Gastrocnemius medialis (tissue), 4 donors: ENCODE data around the gene PAQR8. TPM values are rescaled to one million over a fixed set of nuclear protein-coding genes. Genes with fewer than 3 reads are reported as not detected.
A peak's percentile ranks its signal among the peaks of the same experiment; 100 is the strongest.
"Not testable (repeated sequence)": the region's sequence is repeated elsewhere in the genome, so short reads cannot be mapped to it uniquely, and the experiment has no call there.

ENCODE experiments used
- ATAC-seq, 2 donors: fragments of 150-250 bp; one replicate each; pipeline ENCODE4 v1.9.1; 2016
- DNase-seq, 2 donors: peaks; one replicate each; pipeline ENCODE4 v3.0.0-alpha.2; 2019
- H3K27ac ChIP-seq, 4 donors: fragments of 200-600 bp; sonication (generic); 1 replicate in 1 of 4; 2 replicates in 3 of 4; pipeline ENCODE4 v1.5.1; 2016 to 2018; ENCODE audit warnings: mild to moderate bottlenecking in 2 of 4, moderate library complexity in 1 of 4
- H3K27me3 ChIP-seq, 3 donors: fragments of 200-600 bp; sonication (generic) in 2 of 3; 1 replicate in 1 of 3; 2 replicates in 2 of 3; pipeline versions ENCODE4 v1.5.1 to v1.6.0; 2016 to 2019; ENCODE audit warnings: mild to moderate bottlenecking in 1 of 3, moderate library complexity in 1 of 3
- H3K36me3 ChIP-seq, 2 donors: fragments of 200-600 bp; sonication (generic) in 1 of 2; one replicate each; pipeline ENCODE4 v1.5.1; 2017 to 2018
- H3K4me1 ChIP-seq, 2 donors: fragments of 200-600 bp; sonication (generic) in 1 of 2; one replicate each; pipeline ENCODE4 v1.5.1; 2016 to 2017; ENCODE audit warnings: mild to moderate bottlenecking in 2 of 2
- H3K4me3 ChIP-seq, 4 donors: fragments of 200-600 bp; sonication (generic) in 3 of 4; 1 replicate in 1 of 4; 2 replicates in 3 of 4; pipeline ENCODE4 v1.5.1; 2016 to 2019; ENCODE audit warnings: mild to moderate bottlenecking in 2 of 4
- H3K9me3 ChIP-seq, 3 donors: fragments of 200-600 bp; sonication (generic) in 2 of 3; 1 replicate in 1 of 3; 2 replicates in 2 of 3; pipeline ENCODE4 v1.5.1; 2016 to 2019
- CTCF ChIP-seq, 5 experiments: fragments of 450-650 bp in 3 of 5; fragments of 200-600 bp in 2 of 5; sonication (generic) in 2 of 5; IDR thresholded peaks in 4 of 5; conservative IDR thresholded peaks in 1 of 5; 1 replicate in 4 of 5; 2 replicates in 1 of 5; pipeline ENCODE4 v1.5.1; 2016 to 2019; ENCODE audit warnings: antibody characterized with exemption in 5 of 5, mild to moderate bottlenecking in 3 of 5, moderate library complexity in 3 of 5
- POLR2A ChIP-seq, 2 donors: fragments of 450-650 bp; IDR thresholded peaks; one replicate each; pipeline ENCODE4 v1.6.1; 2017; ENCODE audit warnings: antibody characterized with exemption in 2 of 2, mild to moderate bottlenecking in 2 of 2, moderate library complexity in 2 of 2
- in situ Hi-C, 4 donors: fragments of 200-750 bp; cut with MboI; loops; one replicate each; pipeline versions ENCODE4 v1.15.0 to v1.8.0; 2017; ENCODE audit warnings: low sequenced_read_pairs in 4 of 4
- intact Hi-C: fragments of 100-400 bp; cut with DNase I; formaldehyde crosslinking; loops from one replicate; pipeline ENCODE4 v1.15.1; 2023; ENCODE audit warnings: low total_unique reads
- total RNA-seq, 4 donors: library from RNA; depleted of rRNA; stranded (reverse); fragments of >200 nt; gene quantifications; one replicate each; pipeline versions ENCODE4 v1.1.0 to v1.2.3, GENCODE V29; 2016

Gene PAQR8
- total RNA-seq, 4 donors from 2014 or later, result 0.39 to 1.1 (median 0.72) TPM

DNA sequence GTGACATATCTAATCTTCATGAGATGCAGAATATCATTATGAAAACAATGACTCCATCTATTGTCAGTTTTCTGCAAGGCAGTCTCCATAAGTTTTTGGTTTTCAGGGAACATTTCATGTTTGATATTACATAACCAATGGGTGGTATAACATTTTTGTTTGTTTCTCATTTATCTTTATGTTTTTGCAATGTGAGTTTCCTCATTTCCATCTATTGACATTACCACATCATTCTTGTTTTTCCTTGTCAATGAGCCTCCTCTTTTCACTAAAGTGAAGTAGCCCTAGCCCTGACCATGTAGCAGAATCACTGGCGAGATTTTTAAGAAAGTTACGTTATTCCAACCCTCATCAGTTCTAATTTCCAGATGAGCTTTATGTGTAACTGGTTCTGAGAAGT lies 62.6 kb downstream of the PAQR8 start:
- Histone ChIP-seq H3K9me3 (no peaks in the 10 kb centered on the region), H3K4me3 (no peak overlapping the region), H3K36me3 (no peaks in the 10 kb centered on the region), H3K27ac (peak overlapping the region in 1 of 4 donors; percentile 60), H3K4me1 (peaks cover 9 to 10% of the 10 kb centered on the region in 2 donors), H3K27me3 (no peaks in the 10 kb centered on the region)
- in situ Hi-C loops, result loop anchor here in 2 of 4 donors (5.0 to 25.0 kb wide), 2 partner anchors 73 to 563 kb away; partner anchors contain the start of gene GSTA4 (in 2 of the 2)
- no peak for DNase-seq
- no peak for ATAC-seq
- intact Hi-C loops, result loop anchor here (10.0 kb wide), 1 partner anchor 140 kb away; the partner anchor contains the start of gene MCM3
- TF ChIP-seq POLR2A (IDR thresholded peaks at IDR 0.05), result no peak
- no peak for TF ChIP-seq CTCF (IDR thresholded peaks at IDR 0.05 in 4 of 5, conservative IDR thresholded peaks at IDR 0.05 in 1 of 5)

GRCh38 chr6:52426667-52427066 lies 64.7 kb downstream of the PAQR8 start:
- Histone ChIP-seq H3K4me3 (no peak overlapping the region), H3K9me3 (no peaks in the 10 kb centered on the region), H3K27ac (no peak overlapping the region), H3K27me3 (no peaks in the 10 kb centered on the region), H3K36me3 (no peaks in the 10 kb centered on the region), H3K4me1 (no peaks in the 10 kb centered on the region)
- TF ChIP-seq POLR2A (IDR thresholded peaks at IDR 0.05) (no peak), CTCF (IDR thresholded peaks at IDR 0.05 in 4 of 5, conservative IDR thresholded peaks at IDR 0.05 in 1 of 5) (no peak)
- in situ Hi-C loops (no loop called here), intact Hi-C loops (loop anchor here (10.0 kb wide), 1 partner anchor 142 kb away; the partner anchor contains the start of gene MCM3)
- no peak for DNase-seq
- no peak for ATAC-seq

DNA sequence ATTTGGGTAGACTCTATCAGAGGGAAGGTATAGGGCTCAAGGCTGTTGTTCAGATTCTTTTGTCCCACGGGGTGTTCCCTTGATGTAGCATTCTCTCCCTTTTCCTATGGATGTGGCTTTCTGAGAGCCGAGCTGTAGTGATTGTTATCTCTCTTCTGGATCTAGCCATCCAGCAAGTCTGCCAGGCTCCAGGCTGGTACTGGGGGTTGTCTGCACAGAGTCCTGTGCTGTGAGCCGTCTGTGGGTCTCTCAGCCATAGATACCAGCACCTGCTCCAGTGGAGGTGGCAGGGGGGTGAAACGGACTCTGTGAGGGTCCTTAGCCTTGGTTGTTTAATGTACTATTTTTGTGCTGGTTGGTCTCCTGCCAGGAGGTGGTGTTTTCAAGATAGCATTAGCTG lies 71.3 kb downstream of the PAQR8 start:
- H3K4me3 ChIP-seq, H3K4me1 ChIP-seq, H3K27ac ChIP-seq, H3K27me3 ChIP-seq, intact Hi-C loops, ATAC-seq, DNase-seq, H3K36me3 ChIP-seq, H3K9me3 ChIP-seq, in situ Hi-C loops: not testable (repeated sequence)

DNA sequence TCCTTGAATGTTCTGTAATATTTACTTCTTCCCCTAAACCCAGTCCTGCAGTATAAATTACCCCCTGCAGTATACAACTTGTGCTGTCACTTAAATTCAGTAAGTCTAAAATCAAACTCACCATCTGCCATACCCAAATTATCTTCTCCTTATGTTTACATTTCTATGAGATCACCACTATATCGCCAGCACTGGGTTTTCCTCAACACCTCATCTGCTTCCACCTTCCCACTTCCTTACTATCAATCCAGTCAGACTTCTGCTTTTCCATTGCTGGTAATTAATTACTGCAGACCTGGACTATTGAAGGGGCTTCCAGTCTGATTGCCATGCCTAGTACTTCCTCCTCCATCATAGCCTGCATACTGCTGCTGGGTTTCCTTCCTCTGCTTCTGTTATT lies 73.4 kb downstream of the PAQR8 start:
- no peak for ATAC-seq
- TF ChIP-seq CTCF (IDR thresholded peaks at IDR 0.05 in 4 of 5, conservative IDR thresholded peaks at IDR 0.05 in 1 of 5), result no peak
- in situ Hi-C loops, result no loop called here

GRCh38 chr6:52438926-52439325 lies 77.0 kb downstream of the PAQR8 start:
- H3K27ac ChIP-seq, result no peak overlapping the region
- no peaks in the 10 kb centered on the region for H3K9me3 ChIP-seq
- H3K4me1 ChIP-seq, result no peaks in the 10 kb centered on the region
- no peak for ATAC-seq
- in situ Hi-C loops, result no loop called here
- TF ChIP-seq CTCF (IDR thresholded peaks at IDR 0.05 in 4 of 5, conservative IDR thresholded peaks at IDR 0.05 in 1 of 5) (no peak), POLR2A (IDR thresholded peaks at IDR 0.05) (no peak)
- no peak overlapping the region for H3K4me3 ChIP-seq
- intact Hi-C loops, result no loop called here
- no peaks in the 10 kb centered on the region for H3K36me3 ChIP-seq
- no peak for DNase-seq
- no peaks in the 10 kb centered on the region for H3K27me3 ChIP-seq

More for the DNA sequence above, 73.4 kb downstream of the PAQR8 start:
- H3K9me3 ChIP-seq, result no peaks in the 10 kb centered on the region
- H3K27ac ChIP-seq, result no peak overlapping the region
- intact Hi-C loops, result no loop called here
- H3K4me3 ChIP-seq, result no peak overlapping the region
- no peaks in the 10 kb centered on the region for H3K36me3 ChIP-seq
- no peaks in the 10 kb centered on the region for H3K27me3 ChIP-seq
- no peak for DNase-seq
- H3K4me1 ChIP-seq, result no peaks in the 10 kb centered on the region
